Measurements from ENCODE around the gene FER1L5.

GRCh38 chr2:96739633-96740428 is 97.3 kb downstream of the FER1L5 start, which contains the start of gene LMAN2L:
- TF ChIP-seq EZH2 (optimal IDR thresholded peaks at IDR 0.05; ENCODE audit: low read depth, low read length) (no peak), CTCF (IDR thresholded peaks at IDR 0.05; ENCODE audit: low read length) (no peak; the same call in 1 of the 2 replicates), EZH2phosphoT487 (IDR thresholded peaks at IDR 0.05; ENCODE audit: low read length) (no peak)
